ENCODE measurements around the gene SMURF2.

The SMURF2 gene

DNA sequence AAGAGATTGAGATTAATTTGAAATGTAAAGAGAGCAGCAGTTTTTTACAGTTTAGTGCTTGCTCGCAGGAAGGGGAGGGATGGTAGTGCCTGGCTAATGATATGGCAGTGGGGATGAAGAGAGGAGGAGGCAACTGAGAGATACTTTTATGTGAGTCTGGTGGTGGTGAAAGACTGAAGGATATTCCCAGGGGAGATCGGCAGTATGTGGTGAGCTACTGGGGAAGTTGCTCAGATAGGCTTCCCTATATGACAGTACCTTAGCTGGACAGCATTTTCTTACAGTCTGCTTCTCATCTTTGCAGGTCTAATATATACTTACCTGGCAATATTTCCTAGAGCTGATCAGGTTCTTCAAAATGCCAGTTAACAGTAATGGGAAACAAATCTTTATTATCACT lies 146.7 kb downstream of the SMURF2 start:
- TF ChIP-seq GATA3 (IDR thresholded peaks at IDR 0.05; ENCODE audit: low read depth, low read length): no peak
- TF ChIP-seq GATA2 (IDR thresholded peaks at IDR 0.05; ENCODE audit: low read depth, low read length): no peak

DNA sequence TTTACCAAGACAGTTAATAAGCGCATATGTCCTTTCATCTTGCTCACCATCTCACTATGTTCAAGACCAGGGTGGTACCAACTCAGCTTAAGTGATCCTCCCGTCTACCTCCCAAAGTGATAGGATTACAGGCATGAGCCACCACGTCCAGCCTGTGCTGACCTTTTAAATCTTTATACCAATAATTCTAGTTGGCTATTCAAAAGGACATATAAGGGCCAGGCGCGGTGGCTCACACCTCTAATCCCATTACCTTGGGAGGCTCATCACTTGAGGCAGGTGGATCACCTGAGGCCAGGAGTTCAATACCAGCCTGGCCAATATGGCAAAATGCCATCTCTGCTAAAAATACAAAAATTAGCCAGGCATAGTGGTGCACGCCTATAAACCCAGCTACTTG lies 152.9 kb downstream of the SMURF2 start:
- TF ChIP-seq GATA3 (IDR thresholded peaks at IDR 0.05; ENCODE audit: low read depth, low read length) (no peak), GATA2 (IDR thresholded peaks at IDR 0.05; ENCODE audit: low read depth, low read length) (no peak)

DNA sequence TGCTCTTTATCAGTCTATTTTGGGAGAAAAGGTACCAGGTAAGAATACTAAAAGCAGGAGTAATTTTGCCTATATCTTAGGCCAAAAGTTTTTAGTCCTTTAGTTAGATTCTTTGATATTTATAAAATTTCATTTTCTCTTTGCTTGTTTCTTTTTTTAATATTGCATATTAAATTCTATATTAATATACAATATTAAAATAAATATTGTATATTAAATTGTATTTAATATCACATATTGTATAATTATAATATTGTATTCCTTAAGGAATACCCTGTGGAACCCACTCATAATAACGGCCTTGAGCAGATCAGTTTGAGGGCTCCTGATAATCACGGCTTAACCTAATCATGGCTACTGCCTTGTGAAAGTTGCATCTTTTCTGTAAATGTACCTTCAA lies 153.4 kb downstream of the SMURF2 start:
- TF ChIP-seq GATA3 (IDR thresholded peaks at IDR 0.05; ENCODE audit: low read depth, low read length) (no peak), GATA2 (IDR thresholded peaks at IDR 0.05; ENCODE audit: low read depth, low read length) (no peak)

DNA sequence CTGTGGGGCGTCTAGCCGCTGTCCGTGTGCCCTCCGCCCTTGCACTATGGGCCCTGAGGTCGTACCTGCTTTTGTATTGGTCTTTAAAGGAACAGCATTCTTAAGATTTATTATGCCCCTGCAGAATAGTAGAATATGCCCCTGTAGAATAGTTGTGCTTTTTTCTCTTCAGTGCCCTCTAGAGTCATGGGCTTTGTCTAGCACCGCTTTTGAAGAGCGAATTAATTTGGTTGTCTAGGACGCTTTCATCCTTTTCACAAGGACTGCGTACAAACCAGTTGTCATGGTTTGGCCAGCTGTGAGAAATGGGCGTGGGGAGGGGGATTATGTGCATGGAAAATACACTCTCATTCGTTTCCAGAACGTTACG lies 154.7 kb downstream of the SMURF2 start:
- TF ChIP-seq GATA2 (IDR thresholded peaks at IDR 0.05; ENCODE audit: low read depth, low read length) (no peak), GATA3 (IDR thresholded peaks at IDR 0.05; ENCODE audit: low read depth, low read length) (no peak)

DNA sequence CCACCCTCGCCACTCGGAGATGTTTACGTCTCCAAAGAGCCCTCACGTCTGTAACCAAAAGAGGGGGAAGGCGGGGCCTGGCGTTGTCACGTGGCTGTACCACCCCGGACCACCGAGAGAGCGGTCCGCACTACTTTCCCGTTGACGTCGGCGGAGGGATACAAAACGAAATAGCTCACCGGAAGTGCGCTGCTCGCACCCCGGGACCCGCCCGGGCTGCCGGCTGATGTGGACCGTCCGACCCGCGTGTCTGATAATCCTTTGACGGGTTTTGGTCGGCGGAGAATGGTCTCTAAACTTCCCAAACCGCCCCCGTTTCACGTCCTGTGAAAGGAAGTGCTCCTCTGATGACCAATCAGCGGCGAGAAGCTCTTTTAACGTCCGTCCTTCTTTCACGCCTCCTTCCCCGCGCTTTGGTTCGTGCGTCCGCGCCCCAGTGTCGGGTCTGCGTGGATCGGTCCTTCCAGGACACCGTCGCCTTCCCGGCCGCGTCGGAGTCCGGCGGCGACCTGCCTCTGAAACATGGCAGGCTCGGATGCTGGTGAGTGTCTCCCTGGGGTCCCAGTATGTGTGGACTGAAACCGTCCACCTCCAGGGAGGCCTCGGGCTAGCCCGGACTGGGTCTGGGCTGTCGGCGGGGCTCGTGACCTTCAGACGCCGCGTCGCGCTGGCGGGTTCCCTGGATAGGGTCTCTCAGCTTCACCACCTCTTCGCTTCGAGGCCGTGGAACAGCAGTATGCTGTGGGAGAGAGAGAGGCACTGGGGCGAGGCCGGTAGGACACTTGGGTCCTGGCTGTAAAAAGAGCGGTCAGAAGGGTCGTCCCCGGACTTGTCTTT lies 155.3 kb downstream of the SMURF2 start, which contains the start of gene CEP95:
CEP95 (plus strand) TSS at position 402 of the 837 bp plus-strand sequence; CDS start at position 523, 121 bp downstream.
- TF ChIP-seq GATA3 (IDR thresholded peaks at IDR 0.05; ENCODE audit: low read depth, low read length) (no peak), GATA2 (IDR thresholded peaks at IDR 0.05; ENCODE audit: low read depth, low read length) (no peak)

DNA sequence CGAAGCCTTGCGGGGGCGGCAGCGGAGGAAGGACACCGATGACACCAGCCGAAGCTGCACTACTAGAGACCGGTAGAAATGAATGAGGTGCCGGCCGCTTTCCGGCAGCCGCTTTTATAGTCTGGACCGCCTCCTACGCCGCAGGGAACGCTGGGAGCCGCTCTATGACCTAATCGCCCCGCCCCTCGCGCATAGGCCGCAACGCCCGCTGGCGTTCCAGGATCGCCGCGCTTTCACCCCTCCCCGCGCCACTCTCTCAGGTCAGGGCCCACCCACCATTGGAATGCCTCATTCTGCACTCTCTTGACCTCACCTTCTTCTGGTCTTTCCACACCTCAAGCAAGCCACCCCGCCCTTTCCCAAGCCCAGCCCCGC lies 155.9 kb downstream of the SMURF2 start, which contains the start of gene DDX5:
DDX5 (minus strand) TSS at position 89 of the 375 bp plus-strand sequence. CDS start 170 bp downstream, outside the sequence.
- no peak for TF ChIP-seq GATA2 (IDR thresholded peaks at IDR 0.05; ENCODE audit: low read depth, low read length)
- TF ChIP-seq GATA3 (IDR thresholded peaks at IDR 0.05; ENCODE audit: low read depth, low read length): no peak

DNA sequence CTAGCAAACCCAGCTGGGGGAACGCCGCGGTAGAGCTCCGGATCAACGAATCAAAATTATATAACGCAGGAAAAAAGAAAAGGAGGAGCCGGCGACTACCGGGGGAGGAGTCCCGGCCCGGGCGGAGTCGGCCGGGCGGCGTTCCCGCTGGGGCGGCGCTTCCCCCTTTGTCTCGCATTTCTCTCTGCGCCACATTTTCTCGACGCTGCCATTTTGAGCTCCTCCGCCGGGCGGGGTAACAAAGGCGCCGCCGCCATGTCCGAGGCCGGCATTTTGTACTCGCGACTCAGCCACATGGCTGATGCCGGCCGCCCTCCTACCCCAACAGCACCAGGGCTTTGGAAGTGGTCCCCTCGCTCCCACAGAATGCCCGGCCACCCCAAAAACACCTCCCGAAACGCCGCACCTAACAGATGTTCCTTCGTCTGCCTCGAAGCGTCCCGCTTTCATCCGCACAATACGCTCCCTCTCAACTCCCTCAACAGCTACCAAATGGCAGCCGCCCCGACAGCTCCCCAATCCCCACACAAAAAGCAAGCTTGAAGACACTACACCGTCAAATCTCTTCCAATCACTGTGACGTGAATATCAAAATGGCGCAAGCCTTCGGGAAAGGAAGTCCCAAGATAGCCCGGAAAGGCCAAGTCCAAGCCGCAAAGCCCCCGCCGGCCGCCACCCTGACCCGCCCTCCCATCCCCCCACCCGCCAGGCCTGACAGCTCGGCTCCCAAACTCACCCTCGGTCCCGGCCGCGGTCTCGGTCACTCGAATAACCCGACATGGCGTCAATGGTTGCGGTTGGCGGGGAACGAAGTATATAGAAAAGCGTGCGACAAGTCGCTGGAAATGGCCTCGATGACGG lies 156.5 kb downstream of the SMURF2 start:
- no peak for TF ChIP-seq GATA2 (IDR thresholded peaks at IDR 0.05; ENCODE audit: low read depth, low read length)
- no peak for TF ChIP-seq GATA3 (IDR thresholded peaks at IDR 0.05; ENCODE audit: low read depth, low read length)

DNA sequence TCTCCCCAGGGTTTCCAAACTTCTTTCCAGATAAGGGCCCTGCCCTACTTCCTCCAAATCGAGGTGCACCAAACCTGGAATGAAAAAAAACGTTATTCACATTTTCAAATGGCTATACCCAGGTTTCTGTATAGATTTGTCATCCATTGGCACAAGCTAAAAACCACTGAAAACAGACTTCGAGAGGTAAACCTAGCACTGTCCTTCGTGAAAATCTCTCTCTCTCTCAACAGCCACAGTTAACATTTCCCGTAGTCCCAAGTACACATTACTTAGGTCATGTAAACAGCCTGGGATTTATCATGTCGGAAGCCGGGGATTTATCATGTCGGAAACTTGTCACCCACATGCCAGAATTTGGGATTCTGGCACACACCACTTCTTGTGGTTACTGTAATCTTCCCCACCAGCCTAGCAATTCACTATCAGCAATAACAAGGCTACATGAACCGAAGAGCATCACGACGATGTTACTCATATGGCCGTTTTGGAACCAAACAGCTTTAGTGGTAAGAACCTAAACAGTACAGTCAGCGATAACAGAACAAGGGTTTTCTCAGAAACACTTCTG lies 157.3 kb downstream of the SMURF2 start:
- TF ChIP-seq GATA3 (IDR thresholded peaks at IDR 0.05; ENCODE audit: low read depth, low read length) (no peak), GATA2 (IDR thresholded peaks at IDR 0.05; ENCODE audit: low read depth, low read length) (no peak)

DNA sequence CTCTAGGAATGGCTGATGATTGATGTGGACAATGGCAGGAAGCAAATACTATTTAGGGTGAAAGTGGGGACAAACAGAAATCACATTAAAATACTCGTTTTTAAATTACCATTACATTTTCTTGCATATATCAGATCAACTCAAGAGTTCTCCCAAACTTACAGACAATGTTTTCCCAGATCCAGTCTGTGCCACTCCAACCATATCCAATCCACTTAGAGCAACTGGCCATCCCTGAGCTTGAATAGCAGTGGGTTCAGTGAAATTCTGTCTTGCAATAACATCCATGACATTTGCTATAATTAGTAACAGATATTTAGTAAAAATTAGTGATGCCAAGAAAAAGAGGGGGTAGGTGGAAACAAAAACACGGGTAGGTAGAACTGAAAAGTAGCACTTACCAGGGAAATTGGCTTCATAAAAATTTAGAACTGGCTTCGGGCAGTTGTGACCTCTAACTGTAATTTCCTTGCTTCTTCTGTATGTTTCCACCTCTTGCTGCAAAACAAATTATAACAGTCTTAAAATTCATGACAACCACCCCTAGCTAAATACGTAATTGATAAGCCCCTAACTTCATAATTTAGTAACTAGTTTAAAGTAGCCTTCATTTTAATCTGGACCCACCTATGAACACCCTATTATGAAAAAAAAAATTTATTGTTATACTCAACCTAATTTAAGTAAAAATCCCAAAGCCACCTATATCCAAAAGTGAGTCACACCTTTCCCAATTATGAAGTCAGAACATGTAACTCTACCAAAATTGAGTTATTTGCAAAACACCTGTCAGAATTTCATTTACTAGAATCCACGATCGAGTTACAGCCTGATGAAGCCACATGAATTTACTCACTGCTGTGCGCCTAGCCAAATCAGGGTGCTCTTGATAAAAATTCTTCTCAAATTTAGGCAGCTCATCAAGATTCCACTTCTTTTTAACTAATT lies 158.0 kb downstream of the SMURF2 start:
- TF ChIP-seq GATA2 (IDR thresholded peaks at IDR 0.05; ENCODE audit: low read depth, low read length): no peak
- TF ChIP-seq GATA3 (IDR thresholded peaks at IDR 0.05; ENCODE audit: low read depth, low read length): no peak

DNA sequence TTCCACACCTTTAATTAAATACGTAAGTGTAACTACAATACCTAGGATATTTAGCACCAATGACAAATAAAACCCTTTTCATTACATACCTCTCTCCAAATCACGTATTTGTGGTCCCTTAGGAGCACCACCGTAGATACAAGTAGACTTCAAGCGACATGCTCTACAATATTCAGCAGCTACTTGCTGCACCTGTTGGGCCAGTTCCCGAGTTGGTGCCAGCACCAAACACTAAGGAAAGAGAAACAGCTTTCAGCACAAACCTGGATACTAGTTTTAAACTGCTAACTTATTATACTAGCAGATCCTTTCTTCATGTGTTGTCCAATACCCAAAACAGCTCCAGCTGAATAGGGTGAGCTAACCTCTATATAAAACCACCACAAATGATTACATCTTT lies 158.8 kb downstream of the SMURF2 start:
- TF ChIP-seq GATA3 (IDR thresholded peaks at IDR 0.05; ENCODE audit: low read depth, low read length): no peak
- no peak for TF ChIP-seq GATA2 (IDR thresholded peaks at IDR 0.05; ENCODE audit: low read depth, low read length)

DNA sequence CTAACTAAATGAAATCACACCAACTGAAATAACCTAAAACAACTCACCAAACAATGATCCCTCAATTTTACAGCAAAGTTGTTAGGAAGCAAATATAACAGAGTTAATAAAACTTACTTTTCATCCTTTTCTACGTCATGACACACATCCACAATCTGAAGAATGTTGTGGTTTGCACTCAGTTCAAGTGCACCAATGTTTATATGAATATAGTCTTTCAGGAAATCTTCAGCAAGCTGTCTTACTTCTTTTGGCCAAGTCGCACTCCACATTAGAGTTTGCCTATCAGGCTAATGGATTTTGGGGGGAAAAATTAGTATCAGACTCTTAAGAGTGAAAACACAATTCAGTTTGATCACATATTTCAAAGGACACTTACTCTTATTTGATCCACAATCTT lies 159.3 kb downstream of the SMURF2 start:
- TF ChIP-seq GATA2 (IDR thresholded peaks at IDR 0.05; ENCODE audit: low read depth, low read length) (no peak), GATA3 (IDR thresholded peaks at IDR 0.05; ENCODE audit: low read depth, low read length) (no peak)

DNA sequence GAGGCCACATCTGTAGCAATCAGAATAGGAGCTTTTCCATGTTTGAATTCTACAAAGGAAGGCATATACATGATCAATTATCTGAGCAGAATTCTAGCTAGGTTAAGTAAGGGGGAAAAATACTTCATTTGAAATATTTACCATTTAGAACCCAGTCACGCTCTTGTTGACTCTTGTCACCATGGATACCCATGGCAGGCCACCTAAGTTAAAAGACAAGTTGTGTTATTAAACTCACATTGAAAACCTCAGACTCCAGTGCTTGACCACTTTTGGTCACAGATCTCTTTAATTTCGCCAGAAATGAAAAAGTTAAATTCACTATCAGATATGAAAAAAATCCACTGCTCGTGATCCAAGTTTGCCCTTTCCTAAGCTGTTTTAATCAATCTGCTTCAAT lies 160.1 kb downstream of the SMURF2 start:
- TF ChIP-seq GATA3 (IDR thresholded peaks at IDR 0.05; ENCODE audit: low read depth, low read length) (no peak), GATA2 (IDR thresholded peaks at IDR 0.05; ENCODE audit: low read depth, low read length) (no peak)
